ENCODE results near the gene MPHOSPH6. TPM values are rescaled to one million over a fixed set of nuclear protein-coding genes. Genes with fewer than 3 reads are reported as not detected.

Gene MPHOSPH6
- total RNA-seq, 3 donors from 2014 or later = 24.0 to 70.4 (median 60.0) TPM

- no peak overlapping the region for H3K4me3 ChIP-seq
- no peak for TF ChIP-seq CTCF (IDR thresholded peaks at IDR 0.05)
- no peak for TF ChIP-seq POLR2A (IDR thresholded peaks at IDR 0.05)
- no peak for TF ChIP-seq POLR2AphosphoS5 (IDR thresholded peaks at IDR 0.05)
- no peaks in the 10 kb centered on the region for H3K27me3 ChIP-seq
- H3K9me3 ChIP-seq = no peaks in the 10 kb centered on the region
- H3K36me3 ChIP-seq = no peaks in the 10 kb centered on the region
- H3K4me1 ChIP-seq = peaks cover 0 to 4% of the 10 kb centered on the region in 2 donors
- no peak for DNase-seq (ENCODE audit: low spot score in 2 of 2)
- intact Hi-C loops (cut with DNase I; ENCODE audit: low total_unique reads) = no loop called here
- no peak overlapping the region for H3K27ac ChIP-seq
Measured at GRCh38 chr16:82201351-82201750, 31.3 kb upstream of the MPHOSPH6 start.

GRCh38 chr16:82199209-82199608 lies 29.2 kb upstream of the MPHOSPH6 start:
- intact Hi-C loops (cut with DNase I; ENCODE audit: low total_unique reads) = no loop called here
- H3K4me1 ChIP-seq = peaks cover 0 to 4% of the 10 kb centered on the region in 2 donors
- H3K9me3 ChIP-seq = no peaks in the 10 kb centered on the region
- no peak overlapping the region for H3K4me3 ChIP-seq
- no peaks in the 10 kb centered on the region for H3K27me3 ChIP-seq
- peak overlapping the region; percentile 84 to 85 for H3K27ac ChIP-seq
- TF ChIP-seq POLR2A (IDR thresholded peaks at IDR 0.05) (no peak), CTCF (IDR thresholded peaks at IDR 0.05) (no peak), POLR2AphosphoS5 (IDR thresholded peaks at IDR 0.05) (no peak)
- no peaks in the 10 kb centered on the region for H3K36me3 ChIP-seq
- DNase-seq (ENCODE audit: low spot score in 2 of 2) = no peak

- Histone ChIP-seq H3K4me1 (peaks cover 0 to 4% of the 10 kb centered on the region in 2 donors), H3K27me3 (no peaks in the 10 kb centered on the region), H3K27ac (peak overlapping the region; percentile 80 to 84), H3K9me3 (no peaks in the 10 kb centered on the region), H3K4me3 (peak overlapping the region in 1 of 3 donors; percentile 37), H3K36me3 (no peaks in the 10 kb centered on the region)
- peak; percentile 83 to 86 for DNase-seq (ENCODE audit: low spot score in 2 of 2)
- TF ChIP-seq CTCF (IDR thresholded peaks at IDR 0.05) (peak in 1 of 3 donors; percentile 16), POLR2A (IDR thresholded peaks at IDR 0.05) (no peak), POLR2AphosphoS5 (IDR thresholded peaks at IDR 0.05) (peak in 2 of 3 donors; percentile 70 to 86)
- intact Hi-C loops (cut with DNase I; ENCODE audit: low total_unique reads) = no loop called here
Measured at GRCh38 chr16:82197540-82198240, 27.7 kb upstream of the MPHOSPH6 start.

GRCh38 chr16:82195917-82196494 lies 26.0 kb upstream of the MPHOSPH6 start:
- no peak overlapping the region for H3K4me3 ChIP-seq
- no peaks in the 10 kb centered on the region for H3K27me3 ChIP-seq
- peak overlapping the region; percentile 84 to 91 for H3K27ac ChIP-seq
- H3K4me1 ChIP-seq = peaks cover 0 to 4% of the 10 kb centered on the region in 2 donors
- no peak for DNase-seq (ENCODE audit: low spot score in 2 of 2)
- TF ChIP-seq POLR2A (IDR thresholded peaks at IDR 0.05) (no peak), CTCF (IDR thresholded peaks at IDR 0.05) (no peak), POLR2AphosphoS5 (IDR thresholded peaks at IDR 0.05) (no peak)
- H3K36me3 ChIP-seq = no peaks in the 10 kb centered on the region
- intact Hi-C loops (cut with DNase I; ENCODE audit: low total_unique reads) = no loop called here
- H3K9me3 ChIP-seq = no peaks in the 10 kb centered on the region

GRCh38 chr16:82194086-82194485 lies 24.1 kb upstream of the MPHOSPH6 start:
- Histone ChIP-seq H3K9me3 (no peaks in the 10 kb centered on the region), H3K27ac (no peak overlapping the region), H3K4me1 (peaks cover 0 to under 1% of the 10 kb centered on the region in 2 donors), H3K27me3 (no peaks in the 10 kb centered on the region), H3K4me3 (no peak overlapping the region), H3K36me3 (no peaks in the 10 kb centered on the region)
- no peak for DNase-seq (ENCODE audit: low spot score in 2 of 2)
- no peak for TF ChIP-seq POLR2A (IDR thresholded peaks at IDR 0.05)
- intact Hi-C loops (cut with DNase I; ENCODE audit: low total_unique reads) = no loop called here
